ENCODE data around the gene PTPRO.
"Not testable (repeated sequence)": the region's sequence is repeated elsewhere in the genome, so short reads cannot be mapped to it uniquely, and the experiment has no call there.

The PTPRO gene

GRCh38 chr12:15602051-15602672 is 279.9 kb downstream of the PTPRO start:
- no peak for DNase-seq (ENCODE audit: low read depth)

- DNase-seq (ENCODE audit: low read depth) = no peak
These were observed 281.3 kb downstream of the PTPRO start for GRCh38 chr12:15603474-15604085.

DNA sequence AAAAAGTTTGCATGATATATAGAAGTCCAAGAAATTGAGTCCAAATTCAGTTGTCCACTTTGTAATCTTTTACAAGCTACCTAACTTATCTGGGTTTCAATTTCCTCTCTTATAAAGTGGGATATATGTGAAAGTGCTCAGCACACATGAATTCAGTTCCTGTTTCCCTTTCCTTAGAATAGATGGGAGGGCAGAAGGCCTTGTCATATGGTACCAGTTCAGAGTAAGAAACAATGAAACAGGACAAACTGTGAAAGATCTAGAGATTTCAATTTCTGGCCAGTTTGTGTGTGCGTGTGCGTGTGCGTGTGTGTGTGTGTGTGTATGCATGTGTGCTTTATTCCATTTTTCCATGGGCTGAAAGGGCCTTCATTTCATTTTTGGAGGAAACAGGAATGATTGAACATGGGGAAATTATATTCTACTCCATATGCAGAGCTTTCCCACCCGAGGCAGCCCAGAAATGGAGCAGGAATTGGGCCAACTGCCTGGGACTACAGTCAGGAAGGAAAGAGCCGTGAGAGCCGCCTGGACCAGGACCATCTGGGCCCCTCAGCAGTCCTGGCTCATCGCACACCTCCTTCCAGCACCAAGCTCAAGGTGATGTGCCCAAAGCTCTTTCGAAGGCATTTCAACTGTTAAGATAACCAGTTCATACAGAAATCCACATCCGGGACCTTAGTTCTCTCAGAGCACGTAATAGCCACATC is 283.7 kb downstream of the PTPRO start:
- no peak for DNase-seq (ENCODE audit: low read depth)

- no peak for DNase-seq (ENCODE audit: low read depth)
These were observed 286.1 kb downstream of the PTPRO start for GRCh38 chr12:15608406-15608805.

DNA sequence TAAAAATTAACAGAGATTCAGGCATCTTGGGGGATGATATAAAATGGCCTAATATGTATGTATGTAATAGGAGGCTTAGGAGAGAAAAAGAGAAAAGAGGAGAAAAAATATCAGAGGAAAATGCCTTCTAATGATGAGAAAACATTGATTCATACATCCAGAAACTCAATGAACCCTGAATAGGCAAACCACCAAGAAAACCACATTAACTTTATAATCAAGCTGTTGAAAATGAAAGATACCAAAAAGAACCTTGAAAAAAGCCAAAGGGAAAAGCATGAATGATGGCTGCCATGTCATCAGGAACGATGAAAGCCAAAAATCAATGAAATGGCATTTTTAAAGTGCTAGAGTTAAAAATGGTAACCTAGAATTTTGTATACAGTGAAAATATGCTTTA is 286.6 kb downstream of the PTPRO start:
- no peak for DNase-seq (ENCODE audit: low read depth)

- DNase-seq (ENCODE audit: low read depth) = no peak
These were observed 291.7 kb downstream of the PTPRO start for GRCh38 chr12:15613981-15614380.

DNA sequence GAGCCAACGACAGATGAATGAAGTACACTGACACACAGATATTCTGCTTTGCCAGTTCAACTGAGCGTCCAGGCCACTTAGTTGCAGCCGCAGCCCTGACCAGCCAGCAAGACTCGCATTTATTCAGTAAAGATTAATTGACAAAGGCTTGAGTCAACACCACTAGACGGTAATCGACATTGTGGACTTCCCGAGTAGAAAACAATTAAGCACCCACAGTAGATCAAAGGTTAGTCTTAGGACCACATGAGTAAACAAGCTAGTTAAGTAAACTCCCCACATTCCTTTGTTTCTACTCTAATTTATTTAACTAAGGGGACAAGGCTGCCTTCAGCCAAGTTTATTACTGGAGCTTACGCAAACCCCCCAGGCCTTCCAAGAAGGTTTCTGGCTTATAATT is 294.2 kb downstream of the PTPRO start:
- not testable (repeated sequence) for DNase-seq (ENCODE audit: low read depth)

DNA sequence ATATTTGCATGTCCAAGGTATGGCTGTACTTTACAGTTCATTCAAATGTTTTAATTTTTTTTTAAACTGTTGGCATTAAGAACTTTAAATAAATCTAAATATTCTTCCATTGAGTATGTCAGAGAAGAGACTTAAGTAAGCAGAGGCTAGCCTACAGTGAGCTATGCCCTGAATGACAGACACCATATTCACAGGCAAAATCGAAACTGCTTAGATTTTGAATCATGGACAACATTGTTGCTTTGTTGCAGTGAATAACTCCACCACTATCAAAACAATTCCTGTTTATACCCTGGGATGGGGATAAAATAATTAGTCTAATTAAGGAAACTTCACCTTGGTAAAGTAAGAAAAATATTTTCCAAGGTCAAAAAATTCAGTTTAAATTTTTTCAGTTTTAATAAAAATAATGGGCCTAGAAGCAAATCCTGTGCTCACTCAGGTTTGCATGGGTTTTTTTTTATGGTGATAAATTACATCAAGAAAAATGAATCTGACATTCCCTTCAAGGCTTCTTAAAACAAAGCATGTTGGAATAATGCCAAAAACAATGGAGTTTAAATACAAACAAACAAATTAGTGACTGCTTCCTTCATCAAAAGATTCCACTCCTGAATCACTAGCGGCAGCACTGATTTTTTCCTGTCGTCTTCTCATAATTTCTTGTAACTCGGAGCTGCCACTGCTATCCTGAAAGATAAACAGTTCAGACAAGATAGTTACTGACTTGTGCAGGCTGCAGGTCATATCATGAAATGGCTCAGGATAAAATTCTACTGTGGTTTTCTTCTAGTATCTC is 298.6 kb downstream of the PTPRO start:
- no peak for DNase-seq (ENCODE audit: low read depth)

- no peak for DNase-seq (ENCODE audit: low read depth)
These were observed 302.8 kb downstream of the PTPRO start for GRCh38 chr12:15625075-15625474.

DNA sequence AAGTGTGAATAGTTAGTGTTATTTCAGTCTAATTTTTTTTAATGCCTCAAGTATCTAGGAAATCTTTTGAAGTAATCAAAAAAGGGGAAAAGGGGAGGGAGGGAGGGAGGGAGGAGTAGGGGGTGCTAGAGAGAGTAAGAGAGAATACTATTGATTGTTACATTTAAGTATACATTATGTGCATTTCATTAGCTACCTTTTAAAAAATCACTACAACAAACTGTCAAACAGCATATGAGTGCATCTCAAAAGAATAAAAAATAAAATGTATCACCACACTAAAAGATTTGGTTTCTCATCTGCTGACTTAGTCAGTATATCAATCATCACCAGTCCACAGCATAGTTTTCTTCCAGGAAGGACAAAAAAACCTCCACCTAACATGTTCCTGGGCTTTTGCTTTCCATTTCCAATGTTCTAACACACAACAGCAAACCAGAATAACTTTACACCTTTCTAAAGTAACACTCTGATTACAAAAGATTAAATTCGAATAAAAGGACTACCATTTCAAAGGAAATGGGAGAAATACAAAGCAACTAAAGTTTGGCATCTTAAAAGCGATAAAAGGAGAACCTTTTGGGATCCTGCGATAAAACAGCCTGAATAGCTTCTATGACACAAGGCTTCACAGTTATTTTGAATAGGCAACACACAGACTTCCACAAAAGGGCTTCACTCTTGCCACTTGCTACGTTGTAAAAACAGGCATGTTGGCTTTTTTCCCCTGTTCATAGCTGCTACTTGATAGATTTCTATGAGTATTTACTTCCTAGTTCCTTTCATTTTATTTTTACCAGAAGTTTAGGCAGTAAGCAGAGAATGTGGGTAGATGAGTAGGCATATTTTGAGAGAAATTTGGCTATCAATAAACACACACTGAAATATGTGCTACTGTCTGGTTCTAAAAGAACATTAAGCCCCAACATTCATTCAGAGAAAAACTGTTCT is 306.0 kb downstream of the PTPRO start:
- no peak for DNase-seq (ENCODE audit: low read depth)

GRCh38 chr12:15629108-15629507 is 306.8 kb downstream of the PTPRO start:
- no peak for DNase-seq (ENCODE audit: low read depth)

- no peak for DNase-seq (ENCODE audit: low read depth)
These were observed 307.5 kb downstream of the PTPRO start for GRCh38 chr12:15629761-15630160.

DNA sequence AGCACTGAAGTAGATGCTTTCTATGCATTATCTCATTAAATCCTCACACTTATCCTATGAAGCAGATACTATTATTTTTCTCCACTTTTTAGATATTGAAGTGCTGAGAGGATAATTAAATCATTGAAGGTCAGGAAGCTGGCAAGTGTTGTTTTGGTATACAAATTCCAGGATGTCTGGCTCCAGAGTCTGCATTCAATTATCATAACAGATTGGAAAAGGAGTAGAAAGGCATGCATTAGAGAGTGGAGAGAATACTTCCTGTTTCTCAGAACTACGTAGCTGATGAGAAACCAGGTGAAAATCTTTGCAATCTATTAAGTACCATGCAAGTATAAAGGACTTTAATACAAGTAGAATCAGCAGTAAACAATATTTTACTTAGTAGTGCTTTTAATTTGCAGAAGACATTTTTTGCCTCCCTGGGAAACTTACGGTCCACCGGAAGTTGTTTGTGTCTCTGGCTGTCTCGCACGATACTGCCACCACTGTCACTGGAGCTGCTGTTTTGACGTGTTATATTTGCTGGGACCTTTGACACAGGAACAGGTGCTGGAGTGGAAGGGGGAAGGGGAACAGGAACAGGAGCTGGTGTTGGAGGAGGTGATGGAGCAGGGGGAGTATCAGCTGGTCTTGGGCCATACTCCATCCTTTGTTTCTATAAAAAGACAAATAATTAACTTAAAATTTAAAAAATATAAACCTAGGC is 308.9 kb downstream of the PTPRO start:
- no peak for DNase-seq (ENCODE audit: low read depth)

DNA sequence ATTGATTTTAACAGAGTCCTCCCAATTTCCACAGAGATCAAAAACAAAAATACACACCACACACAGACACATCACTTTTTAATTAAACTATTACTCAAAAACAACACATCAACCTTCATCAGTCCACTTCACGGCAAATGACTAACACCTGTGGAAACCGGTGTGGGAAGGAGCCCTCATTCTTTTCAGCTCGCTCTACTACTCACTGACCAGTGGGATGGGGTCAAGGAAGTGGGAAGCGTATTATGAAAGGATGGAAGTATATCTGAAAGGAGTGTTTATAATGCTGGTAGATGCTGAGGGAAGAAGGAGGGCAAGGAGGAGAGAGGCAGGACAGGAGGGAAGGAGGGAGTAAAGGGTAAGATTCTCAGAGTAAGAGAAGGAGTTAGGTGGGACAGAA is 310.4 kb downstream of the PTPRO start:
- no peak for DNase-seq (ENCODE audit: low read depth)

DNA sequence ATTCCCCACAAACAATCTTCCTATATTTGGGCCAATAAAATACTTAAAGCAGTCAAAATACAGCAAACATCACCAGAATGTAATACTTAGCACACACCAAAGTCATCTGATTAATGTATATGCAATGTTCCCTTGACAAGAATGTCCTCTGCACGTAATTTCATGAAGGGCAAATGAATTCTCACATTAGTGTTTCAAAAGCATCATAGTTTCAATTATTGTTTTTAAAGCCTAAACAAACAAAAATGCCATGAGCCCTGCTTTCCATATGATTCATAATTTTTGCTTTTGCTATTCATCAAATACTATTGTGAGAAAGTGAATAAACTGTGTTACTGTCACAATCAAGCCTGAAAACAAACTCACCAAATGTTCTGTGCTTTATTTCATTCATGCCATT is 310.9 kb downstream of the PTPRO start:
- DNase-seq (ENCODE audit: low read depth) = no peak

GRCh38 chr12:15634010-15634683 is 311.8 kb downstream of the PTPRO start:
- DNase-seq (ENCODE audit: low read depth) = no peak

DNA sequence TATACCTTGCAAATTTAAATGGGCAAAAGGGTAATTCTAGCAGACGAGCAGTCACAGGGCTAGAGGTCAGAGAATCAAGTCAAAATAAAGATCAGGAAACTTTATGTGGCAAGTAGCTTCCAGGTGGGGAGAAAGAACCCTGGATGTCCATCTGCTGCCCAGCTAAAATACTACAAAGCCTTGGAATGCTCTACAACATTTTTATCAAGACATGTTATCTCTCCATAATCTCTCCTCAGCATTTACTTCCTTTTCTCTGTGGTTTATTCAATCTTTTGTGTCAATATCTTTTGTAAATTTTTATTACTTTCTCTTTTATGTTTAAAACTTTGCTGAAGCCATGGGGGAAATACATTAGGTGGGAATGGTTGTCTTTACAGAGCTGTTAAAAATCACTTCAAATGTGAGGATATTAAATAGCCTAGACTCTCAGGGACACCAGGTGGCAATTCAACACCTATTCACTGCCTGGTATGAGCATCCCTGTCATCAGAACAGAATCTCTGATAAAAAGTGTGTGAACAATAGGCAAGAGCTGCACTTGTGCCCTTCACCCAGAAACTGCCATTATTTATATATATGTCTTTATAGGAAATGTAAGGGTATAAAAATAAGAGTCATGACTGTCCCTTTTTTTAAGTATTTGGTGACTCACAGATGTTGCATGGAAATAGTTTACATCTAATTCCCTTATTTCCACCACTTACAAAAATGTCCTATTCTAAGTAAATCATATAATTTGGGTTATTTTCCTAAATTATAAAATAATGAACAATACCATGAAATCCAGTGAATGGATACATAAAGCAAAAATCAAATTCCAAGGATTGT is 314.0 kb downstream of the PTPRO start:
- DNase-seq (ENCODE audit: low read depth) = no peak

DNA sequence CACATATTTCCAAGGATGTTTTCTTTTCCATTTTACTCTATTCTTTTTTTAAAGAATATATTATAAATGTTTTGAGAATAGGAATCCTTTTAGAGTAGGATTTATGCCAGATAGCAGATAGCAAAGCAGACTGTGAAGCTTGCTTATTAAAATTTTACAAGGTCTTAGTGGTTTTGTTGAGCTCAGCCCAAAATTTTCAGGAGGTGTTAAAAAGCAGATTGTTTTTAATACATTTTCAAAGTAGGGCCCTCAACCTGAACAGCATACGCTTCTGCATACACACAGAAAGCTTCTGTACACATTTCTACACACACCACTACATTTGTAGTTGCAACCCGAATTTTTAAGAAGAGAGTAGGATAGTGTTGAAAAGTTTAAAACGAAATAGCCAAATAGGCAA is 315.9 kb downstream of the PTPRO start:
- DNase-seq (ENCODE audit: low read depth) = no peak

- no peak for DNase-seq (ENCODE audit: low read depth)
These were observed 322.4 kb downstream of the PTPRO start for GRCh38 chr12:15644700-15645099.

All from stimulated activated CD4-positive, alpha-beta T cell treated with anti-CD3 and anti-CD28 coated beads, Interleukin-2, amount 100 ng/mL, for 4 hours (primary cell).